Kidney (tissue), 14 donors: ENCODE measurements around the gene GNG7. TPM values are rescaled to one million over a fixed set of nuclear protein-coding genes. Genes with fewer than 3 reads are reported as not detected.

Source experiments
- DNase-seq, 5 donors: peaks; one replicate each; pipeline ENCODE4 v3.0.0-alpha.2; 2013 to 2020
- FAIRE-seq: peaks from 2 replicates; lab custom pipeline; 2012; peaks lifted over from hg19 to GRCh38; lab: Jason Lieb, UNC
- H3K27ac ChIP-seq, 2 donors: one replicate each; pipeline ENCODE4 v1.7.0; 2013; ENCODE audit warnings: low read depth in 2 of 2, low read length in 2 of 2, inconsistent platforms in 1 of 2
- H3K27me3 ChIP-seq: one replicate; pipeline ENCODE4 v1.7.1; 2013; ENCODE audit warnings: low read length, inconsistent platforms; ENCODE audit not compliant: control insufficient read depth, insufficient read depth
- H3K36me3 ChIP-seq, 3 donors: one replicate each; pipeline versions ENCODE4 v1.7.0 to v1.7.1; 2013; ENCODE audit warnings: low read length in 3 of 3, control low read depth in 1 of 3, inconsistent platforms in 1 of 3; ENCODE audit not compliant: insufficient read depth in 3 of 3, control insufficient read depth in 2 of 3
- H3K4me1 ChIP-seq, 3 donors: one replicate each; pipeline versions ENCODE4 v1.7.0 to v1.7.1; 2013; ENCODE audit warnings: low read length in 3 of 3, inconsistent platforms in 1 of 3, low read depth in 1 of 3; ENCODE audit not compliant: control insufficient read depth in 2 of 3, insufficient read depth in 2 of 3
- H3K4me3 ChIP-seq, 3 donors: one replicate each; pipeline versions ENCODE4 v1.7.0 to v1.8.1; 2013; ENCODE audit warnings: low read length in 3 of 3, control low read depth in 1 of 3, inconsistent platforms in 1 of 3
- H3K9ac ChIP-seq, 3 donors: one replicate each; pipeline versions ENCODE4 v1.7.0 to v1.7.1; 2013; ENCODE audit warnings: low read length in 3 of 3, control low read depth in 1 of 3, inconsistent platforms in 1 of 3
- H3K9me3 ChIP-seq, 3 donors: one replicate each; pipeline versions ENCODE4 v1.7.0 to v1.7.1; 2013; ENCODE audit warnings: low read length in 3 of 3, control low read depth in 1 of 3, inconsistent platforms in 1 of 3; ENCODE audit not compliant: control insufficient read depth in 2 of 3, insufficient read depth in 1 of 3
- intact Hi-C: fragments of 100-400 bp; cut with DNase I; formaldehyde crosslinking; loops from one replicate; pipeline ENCODE4 v1.11.1; 2022
- polyA plus RNA-seq: library from polyadenylated mRNA; stranded (reverse); fragments of 350-450 nt; fragmentation: Illumina TruSeq; extraction: RNeasy Lipid Tissue Mini Kit (QIAGEN cat#74804); gene quantifications from one replicate; pipeline ENCODE4 v1.2.3, GENCODE V29; 2014; ENCODE audit warnings: low read depth, low replicate concordance; ENCODE audit not compliant: insufficient read depth
- total RNA-seq: library from RNA; stranded (reverse); fragmentation: NEBNext Ultra II Directional; extraction: Animal tissue kit (Norgen Biotek cat#: 25700); gene quantifications from one replicate; pipeline ENCODE4 v1.2.1, GENCODE V29; 2021
- TF ChIP-seq, protein P1 (sequence below): IDR thresholded peaks from 3 replicates; pipeline ENCODE4 v1.5.1; 2012; ENCODE audit warnings: mild to moderate bottlenecking, moderate library complexity, borderline replicate concordance; ENCODE audit not compliant: insufficient read depth; ENCODE audit errors: extremely low read depth
- donor health status: control.
- donor health status: control.
- donor health status: control.
- donor health status: control.
- donor health status: control.
- donor health status: DM: yes; HTN: yes; CAD: no.
- donor health status: Normal renal cell carcinoma (clear cell type).

Gene GNG7
- total and polyA plus RNA-seq, 2 donors from 2014 or later = 9.9 to 13.4 TPM

DNA sequence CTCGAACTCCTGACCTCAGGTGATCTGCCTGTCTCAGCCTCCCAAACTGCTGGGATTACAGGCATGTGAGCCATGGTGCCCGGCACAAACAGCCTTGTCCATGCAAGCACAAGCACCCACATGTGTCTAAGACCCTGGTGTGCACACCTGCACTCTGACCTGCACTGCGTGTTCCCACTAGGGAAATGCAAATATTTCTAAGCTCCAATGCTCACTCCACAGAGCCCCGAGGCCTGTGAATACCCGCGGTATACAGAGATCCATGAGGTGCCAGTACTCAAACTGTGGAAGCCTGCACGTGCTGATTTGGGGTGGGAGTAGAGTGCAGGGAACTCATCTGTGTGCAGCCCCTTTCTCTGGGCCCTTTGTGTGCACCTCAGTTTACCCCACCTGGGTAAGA lies 211.8 kb downstream of the GNG7 start:
- no peak overlapping the region for H3K4me3 ChIP-seq
- TF ChIP-seq, protein P1, sequence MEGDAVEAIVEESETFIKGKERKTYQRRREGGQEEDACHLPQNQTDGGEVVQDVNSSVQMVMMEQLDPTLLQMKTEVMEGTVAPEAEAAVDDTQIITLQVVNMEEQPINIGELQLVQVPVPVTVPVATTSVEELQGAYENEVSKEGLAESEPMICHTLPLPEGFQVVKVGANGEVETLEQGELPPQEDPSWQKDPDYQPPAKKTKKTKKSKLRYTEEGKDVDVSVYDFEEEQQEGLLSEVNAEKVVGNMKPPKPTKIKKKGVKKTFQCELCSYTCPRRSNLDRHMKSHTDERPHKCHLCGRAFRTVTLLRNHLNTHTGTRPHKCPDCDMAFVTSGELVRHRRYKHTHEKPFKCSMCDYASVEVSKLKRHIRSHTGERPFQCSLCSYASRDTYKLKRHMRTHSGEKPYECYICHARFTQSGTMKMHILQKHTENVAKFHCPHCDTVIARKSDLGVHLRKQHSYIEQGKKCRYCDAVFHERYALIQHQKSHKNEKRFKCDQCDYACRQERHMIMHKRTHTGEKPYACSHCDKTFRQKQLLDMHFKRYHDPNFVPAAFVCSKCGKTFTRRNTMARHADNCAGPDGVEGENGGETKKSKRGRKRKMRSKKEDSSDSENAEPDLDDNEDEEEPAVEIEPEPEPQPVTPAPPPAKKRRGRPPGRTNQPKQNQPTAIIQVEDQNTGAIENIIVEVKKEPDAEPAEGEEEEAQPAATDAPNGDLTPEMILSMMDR = no peak
- no peak overlapping the region for H3K9ac ChIP-seq
- no peak for DNase-seq
- no peaks in the 10 kb centered on the region for H3K36me3 ChIP-seq
- no peaks in the 10 kb centered on the region for H3K9me3 ChIP-seq
- no peak for FAIRE-seq
- peaks cover 0 to 28% (median 5%) of the 10 kb centered on the region in 3 donors for H3K4me1 ChIP-seq
- H3K27me3 ChIP-seq = peaks cover 4% of the 10 kb centered on the region
- no peak overlapping the region for H3K27ac ChIP-seq
- intact Hi-C loops = no loop called here

DNA sequence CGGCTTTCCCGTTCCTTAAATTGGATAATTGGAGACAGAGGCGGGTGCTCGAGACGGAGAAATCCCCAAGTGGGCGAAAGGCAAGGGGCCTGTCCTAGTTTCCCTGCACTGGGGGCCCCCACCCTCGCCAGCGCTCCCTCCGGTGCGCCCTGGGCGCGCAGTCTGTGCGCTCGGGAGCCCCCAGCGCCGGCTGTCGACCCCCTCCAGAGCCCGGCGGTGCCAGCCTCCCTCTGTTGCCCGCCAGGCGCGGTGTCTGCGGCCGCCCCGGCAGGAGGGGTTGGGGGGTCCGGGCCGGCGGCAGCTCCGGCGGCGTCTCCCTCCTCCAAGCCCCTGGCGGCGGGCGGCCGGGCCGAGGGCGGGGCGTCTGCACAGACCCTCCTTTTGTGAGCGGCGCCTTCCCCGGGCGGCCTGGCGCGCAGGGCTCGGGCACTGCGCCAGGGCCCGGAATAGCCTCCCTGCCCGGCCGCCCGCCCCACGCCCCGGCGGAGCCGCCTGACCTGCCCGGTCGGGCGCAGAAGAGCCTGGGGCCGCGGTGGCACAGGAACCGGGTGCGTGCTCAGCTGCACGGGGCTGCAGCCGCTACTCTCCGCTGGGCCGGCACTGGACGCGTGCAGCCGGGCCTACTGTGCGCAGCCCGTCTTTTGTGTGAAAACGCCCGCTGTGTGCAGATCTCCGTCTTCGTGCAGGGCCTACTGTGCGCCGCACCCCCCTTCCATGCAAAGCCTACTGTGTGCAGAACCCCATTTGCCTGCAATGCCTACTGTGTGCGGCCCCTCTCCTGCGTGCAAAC lies 213.4 kb downstream of the GNG7 start:
- DNase-seq (peak; percentile 61 to 89 (median 74)), FAIRE-seq (no peak)
- intact Hi-C loops = no loop called here
- TF ChIP-seq, protein P1 = no peak
- Histone ChIP-seq H3K27me3 (peaks cover 4% of the 10 kb centered on the region), H3K27ac (peak overlapping the region in 1 of 2 donors; percentile 13), H3K4me3 (peak overlapping the region in 2 of 3 donors; percentile 4 to 29), H3K9me3 (no peaks in the 10 kb centered on the region), H3K36me3 (no peaks in the 10 kb centered on the region), H3K4me1 (peaks cover 0 to 17% (median 5%) of the 10 kb centered on the region in 3 donors), H3K9ac (no peak overlapping the region)

DNA sequence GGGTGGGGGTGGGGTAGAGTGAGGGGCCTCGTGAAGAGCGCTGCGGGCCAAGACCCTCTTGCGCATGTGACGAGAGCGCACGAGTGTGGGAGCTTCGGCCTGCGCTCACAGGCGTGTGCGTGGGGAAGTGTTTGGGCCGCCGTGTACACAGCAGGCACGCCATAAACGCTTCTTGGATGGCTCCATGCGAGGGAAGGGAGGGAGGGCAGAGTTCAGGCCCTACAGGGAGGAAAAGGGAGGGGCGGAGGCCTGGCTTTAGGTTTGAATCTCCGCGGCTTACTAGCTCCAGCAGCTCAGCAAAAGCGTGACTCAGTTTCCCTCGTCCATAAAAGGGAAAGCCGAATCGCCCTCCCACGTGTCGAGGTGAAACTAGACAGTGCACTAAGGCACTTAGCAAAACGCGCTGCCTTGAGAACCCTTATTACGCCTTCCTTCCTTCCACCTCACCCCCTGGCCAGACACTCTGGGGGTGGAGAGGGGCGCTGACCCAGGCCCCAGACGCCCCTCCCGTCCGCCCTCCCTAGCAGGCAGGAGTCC lies 214.0 kb downstream of the GNG7 start:
- no peaks in the 10 kb centered on the region for H3K36me3 ChIP-seq
- FAIRE-seq = no peak
- H3K27ac ChIP-seq = peak overlapping the region in 1 of 2 donors; percentile 13
- intact Hi-C loops = no loop called here
- no peak overlapping the region for H3K9ac ChIP-seq
- peaks cover 0 to 2% (median 0%) of the 10 kb centered on the region in 3 donors for H3K9me3 ChIP-seq
- peaks cover 4% of the 10 kb centered on the region for H3K27me3 ChIP-seq
- no peak overlapping the region for H3K4me3 ChIP-seq
- H3K4me1 ChIP-seq = peaks cover 0 to 17% (median 5%) of the 10 kb centered on the region in 3 donors
- TF ChIP-seq, protein P1 = no peak
- no peak for DNase-seq
